OCI-LY3 (cell line): ENCODE results near the gene MS4A2.

ENCODE experiments used
- H2AFZ ChIP-seq: fragments of 200-600, 300-600 bp; shearing (Covaris generic); 2 replicates; pipeline ENCODE4 v1.6.0; 2014; ENCODE audit warnings: antibody characterized with exemption, low read depth, low read length
- H3K27ac ChIP-seq: fragments of 200-600, 300-600 bp; sonication (generic); 2 replicates; pipeline ENCODE4 v1.5.1; 2014; ENCODE audit warnings: mild to moderate bottlenecking, low read length, moderate library complexity, mixed read lengths
- H3K27me3 ChIP-seq: fragments of 200-600, 300-600 bp; sonication (generic); 2 replicates; pipeline ENCODE4 v1.6.1; 2014; ENCODE audit warnings: low read depth, low read length, mixed read lengths
- H3K36me3 ChIP-seq: fragments of 200-600, 300-600 bp; sonication (generic); replicated peaks from 2 replicates; pipeline ENCODE3; 2014; ENCODE audit warnings: low read depth, low read length, mixed read lengths
- H3K4me1 ChIP-seq: fragments of 300-600, 200-600 bp; sonication (generic); 2 replicates; pipeline ENCODE4 v1.6.1; 2014; ENCODE audit warnings: low read length, mixed read lengths
- H3K4me2 ChIP-seq: fragments of 200-600, 300-600 bp; sonication (generic); 2 replicates; pipeline ENCODE4 v1.6.1; 2014; ENCODE audit warnings: low read length, mixed read lengths
- H3K4me3 ChIP-seq: fragments of 300-600, 200-600 bp; sonication (generic); 2 replicates; pipeline ENCODE4 v1.5.1; 2014; ENCODE audit warnings: antibody characterized with exemption, mild to moderate bottlenecking, low read length, moderate library complexity
- H3K79me2 ChIP-seq: fragments of 300-600, 200-600 bp; shearing (Covaris generic); 2 replicates; pipeline ENCODE4 v1.6.1; 2014; ENCODE audit warnings: mild to moderate bottlenecking, low read length, mixed read lengths
- H3K9ac ChIP-seq: fragments of 300-600, 200-600 bp; shearing (Covaris generic); 2 replicates; pipeline ENCODE4 v1.6.0; 2014; ENCODE audit warnings: mild to moderate bottlenecking, low read length, moderate library complexity
- H3K9me3 ChIP-seq: fragments of 200-600, 300-600 bp; shearing (Covaris generic); 2 replicates; pipeline ENCODE4 v1.6.1; 2014; ENCODE audit warnings: low read length, mixed read lengths; ENCODE audit not compliant: insufficient read depth
- H4K20me1 ChIP-seq: fragments of 200-600, 300-600 bp; sonication (generic); 2 replicates; pipeline ENCODE4 v1.6.1; 2016; ENCODE audit warnings: low read length, mixed read lengths; ENCODE audit not compliant: insufficient read depth
- EZH2phosphoT487 ChIP-seq: fragments of 200-600 bp; shearing (Covaris generic); IDR thresholded peaks from 2 replicates; pipeline ENCODE4 v1.6.1; 2018; ENCODE audit warnings: antibody characterized with exemption, mixed run types, low read depth
- TF ChIP-seq, protein P1 (sequence below): fragments of 200-600, 300-600 bp; sonication (generic); IDR thresholded peaks from 2 replicates; pipeline ENCODE4 v1.5.1; 2014; ENCODE audit warnings: antibody characterized with exemption, low read length, low read depth

The MS4A2 gene

DNA sequence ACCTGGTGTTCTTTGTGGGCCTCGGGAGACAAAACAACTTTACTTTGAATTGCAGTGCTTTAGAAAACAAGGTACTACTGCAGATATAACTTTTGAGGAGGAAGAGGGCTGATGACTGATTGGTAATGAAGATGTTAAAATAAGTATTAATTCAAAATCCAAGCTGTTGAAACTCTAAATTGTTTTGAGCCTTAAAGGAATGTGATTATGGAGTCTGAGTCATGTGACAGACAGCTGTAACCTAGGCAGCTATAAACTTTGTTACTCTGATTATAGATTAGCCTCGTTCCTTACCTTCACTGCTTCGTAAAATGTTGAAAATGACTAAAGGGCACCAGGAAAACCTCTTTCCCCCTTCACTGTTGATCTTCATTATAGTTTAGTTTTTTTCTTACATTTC, 43.4 kb downstream of the MS4A2 start:
- Histone ChIP-seq H3K36me3 (no peaks in the 10 kb centered on the region), H3K9me3 (no peaks in the 10 kb centered on the region), H3K27me3 (no peaks in the 10 kb centered on the region), H2AFZ (no peak overlapping the region), H3K27ac (no peak overlapping the region), H3K4me3 (no peak overlapping the region), H3K4me1 (no peaks in the 10 kb centered on the region), H3K9ac (no peak overlapping the region), H3K79me2 (no peaks in the 10 kb centered on the region), H4K20me1 (no peaks in the 10 kb centered on the region), H3K4me2 (no peak overlapping the region)
- no peak for TF ChIP-seq EZH2phosphoT487
- TF ChIP-seq, protein P1, sequence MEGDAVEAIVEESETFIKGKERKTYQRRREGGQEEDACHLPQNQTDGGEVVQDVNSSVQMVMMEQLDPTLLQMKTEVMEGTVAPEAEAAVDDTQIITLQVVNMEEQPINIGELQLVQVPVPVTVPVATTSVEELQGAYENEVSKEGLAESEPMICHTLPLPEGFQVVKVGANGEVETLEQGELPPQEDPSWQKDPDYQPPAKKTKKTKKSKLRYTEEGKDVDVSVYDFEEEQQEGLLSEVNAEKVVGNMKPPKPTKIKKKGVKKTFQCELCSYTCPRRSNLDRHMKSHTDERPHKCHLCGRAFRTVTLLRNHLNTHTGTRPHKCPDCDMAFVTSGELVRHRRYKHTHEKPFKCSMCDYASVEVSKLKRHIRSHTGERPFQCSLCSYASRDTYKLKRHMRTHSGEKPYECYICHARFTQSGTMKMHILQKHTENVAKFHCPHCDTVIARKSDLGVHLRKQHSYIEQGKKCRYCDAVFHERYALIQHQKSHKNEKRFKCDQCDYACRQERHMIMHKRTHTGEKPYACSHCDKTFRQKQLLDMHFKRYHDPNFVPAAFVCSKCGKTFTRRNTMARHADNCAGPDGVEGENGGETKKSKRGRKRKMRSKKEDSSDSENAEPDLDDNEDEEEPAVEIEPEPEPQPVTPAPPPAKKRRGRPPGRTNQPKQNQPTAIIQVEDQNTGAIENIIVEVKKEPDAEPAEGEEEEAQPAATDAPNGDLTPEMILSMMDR, result no peak

DNA sequence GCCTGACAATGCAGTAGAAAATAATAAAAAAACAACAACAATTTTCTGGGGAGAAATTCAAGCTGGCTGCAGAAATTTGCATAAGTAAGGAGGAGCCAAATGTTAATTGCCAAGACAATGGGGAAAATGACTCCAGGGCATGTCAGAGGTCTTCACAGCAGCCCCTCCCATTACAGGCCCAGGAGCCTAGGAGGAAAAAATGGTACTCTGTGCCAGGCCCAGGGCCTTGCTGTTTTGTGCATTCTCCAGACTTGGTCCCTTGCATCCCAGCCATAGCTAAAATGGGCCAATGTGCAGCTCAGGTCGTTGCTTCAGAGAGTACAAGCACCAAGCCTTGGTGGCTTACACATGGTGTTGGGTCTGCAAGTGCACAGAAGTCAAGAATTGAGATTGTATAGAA, 45.5 kb downstream of the MS4A2 start:
- Histone ChIP-seq H4K20me1 (no peaks in the 10 kb centered on the region), H3K9me3 (no peaks in the 10 kb centered on the region), H2AFZ (no peak overlapping the region), H3K9ac (no peak overlapping the region), H3K79me2 (no peaks in the 10 kb centered on the region), H3K27ac (no peak overlapping the region), H3K27me3 (no peaks in the 10 kb centered on the region), H3K4me3 (no peak overlapping the region), H3K4me2 (no peak overlapping the region), H3K4me1 (no peaks in the 10 kb centered on the region), H3K36me3 (no peaks in the 10 kb centered on the region)
- TF ChIP-seq, protein P1, result no peak
- TF ChIP-seq EZH2phosphoT487, result no peak

DNA sequence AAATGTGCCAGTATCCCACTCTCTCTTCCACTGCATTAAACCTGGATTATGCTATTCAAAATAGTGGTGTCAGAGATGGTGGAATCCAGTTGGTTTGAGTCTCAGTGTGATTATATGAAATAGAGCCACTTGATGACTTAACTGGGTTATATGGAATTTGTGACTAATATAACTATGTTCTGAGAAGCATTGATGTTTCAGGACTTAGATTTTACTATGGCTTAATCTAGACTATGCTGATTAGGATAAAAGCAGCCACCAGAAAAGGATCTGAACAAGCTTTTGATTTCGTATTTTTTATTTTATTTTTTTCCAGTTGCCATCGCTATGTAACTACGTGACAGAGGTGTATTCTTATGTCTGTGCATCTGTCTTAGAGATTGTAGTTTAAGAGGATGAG, 55.3 kb downstream of the MS4A2 start:
- Histone ChIP-seq H3K4me3 (no peak overlapping the region), H3K9ac (no peak overlapping the region)
- TF ChIP-seq, protein P1, result no peak
- no peak for TF ChIP-seq EZH2phosphoT487

DNA sequence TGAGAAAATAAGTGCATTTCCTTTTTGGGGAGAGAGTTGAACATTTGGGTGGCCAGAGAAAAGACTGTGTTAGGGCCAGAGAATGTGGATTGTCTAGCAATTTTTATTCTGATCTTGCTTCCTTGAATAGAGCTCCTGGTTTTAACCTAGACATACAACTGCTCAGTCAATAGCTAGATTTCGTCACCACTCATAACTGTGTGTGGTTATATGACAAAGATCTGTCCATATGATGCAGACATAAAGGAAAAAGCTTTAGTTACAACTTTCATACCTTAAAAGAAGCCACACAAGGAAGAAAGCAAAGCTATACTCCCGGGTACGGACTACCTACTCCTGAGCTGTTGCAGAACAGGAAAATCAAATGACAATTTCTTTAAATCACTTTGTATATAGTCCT, 57.2 kb downstream of the MS4A2 start:
- H4K20me1 ChIP-seq, result no peaks in the 10 kb centered on the region
- H3K4me3 ChIP-seq, result no peak overlapping the region
- H3K36me3 ChIP-seq, result no peaks in the 10 kb centered on the region
- no peak overlapping the region for H3K4me2 ChIP-seq
- H3K4me1 ChIP-seq, result no peaks in the 10 kb centered on the region
- TF ChIP-seq, protein P1, result no peak
- no peak for TF ChIP-seq EZH2phosphoT487
- no peak overlapping the region for H3K27ac ChIP-seq
- no peaks in the 10 kb centered on the region for H3K79me2 ChIP-seq
- H3K9me3 ChIP-seq, result no peaks in the 10 kb centered on the region
- peaks cover 8% of the 10 kb centered on the region for H3K27me3 ChIP-seq
- no peak overlapping the region for H2AFZ ChIP-seq
- H3K9ac ChIP-seq, result no peak overlapping the region

More for the DNA sequence above, 55.3 kb downstream of the MS4A2 start:
- H2AFZ ChIP-seq, result no peak overlapping the region
- H4K20me1 ChIP-seq, result no peaks in the 10 kb centered on the region
- H3K4me2 ChIP-seq, result no peak overlapping the region
- peaks cover 6% of the 10 kb centered on the region for H3K27me3 ChIP-seq
- no peaks in the 10 kb centered on the region for H3K4me1 ChIP-seq
- H3K27ac ChIP-seq, result no peak overlapping the region
- no peaks in the 10 kb centered on the region for H3K36me3 ChIP-seq
- no peaks in the 10 kb centered on the region for H3K9me3 ChIP-seq
- H3K79me2 ChIP-seq, result no peaks in the 10 kb centered on the region
